Activated CD8-positive, alpha-beta memory T cell treated with anti-CD3 and anti-CD28 coated beads, Interleukin-2, amount 50 U/mL, for 4 hours (primary cell): ENCODE data around the gene FLT1.

Experiments
- DNase-seq: peaks from one replicate; pipeline ENCODE4 v3.0.0-alpha.2; 2020

Gene FLT1

DNA sequence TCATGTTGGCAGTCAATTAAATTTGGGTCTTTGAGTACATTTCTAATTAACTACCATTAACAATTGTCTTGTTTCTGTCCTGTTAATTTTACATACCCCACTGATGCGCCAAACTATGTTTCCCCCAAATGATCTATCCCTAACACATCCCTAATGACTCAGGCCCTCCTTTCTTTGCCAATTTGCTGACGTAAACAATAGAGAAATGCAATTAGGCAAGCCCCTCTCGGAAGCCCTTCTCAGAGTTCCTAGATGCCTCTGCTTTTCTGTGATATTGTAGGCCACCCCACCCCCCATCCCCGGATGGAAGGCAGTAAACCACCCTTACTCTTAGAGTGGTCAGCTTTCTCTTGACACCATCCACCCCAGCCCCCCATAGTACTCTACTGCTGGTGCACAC, 74.2 kb downstream of the FLT1 start:
- DNase-seq: no peak

DNA sequence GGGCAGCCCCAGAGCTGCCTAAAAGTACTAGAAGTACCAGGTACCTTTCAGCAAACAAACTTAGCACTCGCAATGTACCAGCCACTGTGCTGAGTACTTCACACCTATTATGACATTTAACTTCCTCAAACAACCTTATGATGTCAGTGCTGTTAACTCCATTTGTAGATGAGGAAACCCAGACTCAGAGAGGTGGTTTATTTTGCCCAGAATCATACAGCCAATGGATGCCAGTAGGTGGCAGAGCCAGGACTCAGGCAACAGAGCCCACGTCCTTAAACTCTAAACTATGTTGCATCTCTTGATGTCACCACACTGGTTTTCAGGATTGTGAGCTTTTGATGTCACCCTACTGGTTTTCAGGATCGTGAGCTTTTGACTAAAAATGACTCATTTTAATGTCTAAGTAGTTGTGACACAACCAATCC, 78.9 kb downstream of the FLT1 start:
- DNase-seq: no peak

DNA sequence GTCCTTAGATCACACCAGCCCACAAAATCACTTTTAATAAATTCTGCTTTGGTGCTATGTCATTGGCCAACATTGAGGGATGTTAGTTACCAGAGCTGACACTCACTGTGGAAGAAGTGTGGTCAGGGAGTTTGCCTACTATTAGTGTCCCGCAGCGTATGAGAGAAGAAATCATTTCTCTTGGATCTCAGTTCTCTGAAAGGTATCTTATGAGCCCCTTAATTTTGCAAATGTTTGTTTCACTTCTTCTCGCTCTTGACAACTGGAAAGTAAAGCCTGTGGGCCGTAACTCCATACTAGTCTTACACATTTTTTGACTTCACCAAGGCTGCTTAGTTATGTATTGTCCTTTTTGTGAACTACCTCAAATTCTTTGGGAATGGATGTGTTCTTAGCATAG, 80.9 kb downstream of the FLT1 start:
- DNase-seq: no peak

DNA sequence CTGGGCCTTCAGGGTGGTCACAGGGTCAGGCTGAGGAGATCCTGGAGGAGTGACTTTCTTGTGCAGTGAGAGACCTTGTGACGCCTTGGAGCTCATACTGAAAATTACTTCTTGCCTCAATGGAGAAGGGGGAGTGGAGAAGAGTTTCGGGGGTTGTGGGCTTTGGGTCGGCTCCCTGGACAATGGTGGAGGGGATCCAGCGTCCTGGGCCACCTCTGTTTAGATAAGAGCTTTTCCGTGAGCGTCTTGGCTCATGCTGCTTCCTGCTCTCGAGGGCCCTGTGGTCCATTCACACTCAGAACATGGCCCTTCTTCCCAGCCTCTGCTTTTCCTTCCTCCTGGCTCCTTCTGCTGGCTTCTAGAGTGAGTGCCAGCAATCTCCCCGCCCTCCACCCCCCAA, 81.9 kb downstream of the FLT1 start:
- DNase-seq: no peak

DNA sequence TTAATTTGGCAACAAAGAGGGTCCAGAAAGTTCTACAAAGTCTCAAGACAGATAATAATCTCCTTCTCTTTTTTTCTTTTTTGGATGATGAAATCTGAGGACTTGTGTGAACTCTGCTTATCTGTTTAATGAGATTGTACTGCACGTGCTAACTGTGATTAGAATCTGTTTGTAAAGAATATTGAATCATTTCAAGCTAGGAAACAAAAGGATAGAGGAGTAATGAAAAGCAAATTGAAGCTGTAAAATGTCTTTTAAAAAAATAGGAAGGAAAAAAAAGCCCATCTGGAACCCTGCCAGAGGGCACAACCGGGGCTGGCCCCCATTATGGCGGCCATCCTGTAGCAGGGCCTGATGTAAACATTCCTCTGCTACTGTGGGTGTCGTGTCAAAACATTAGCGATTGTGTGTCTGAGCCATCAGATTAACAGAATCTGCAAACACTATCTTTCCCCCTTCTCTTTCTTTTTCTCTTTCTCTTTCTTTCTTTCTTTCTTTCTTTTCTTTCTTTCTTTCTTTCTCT, 83.0 kb downstream of the FLT1 start:
- DNase-seq: no peak

DNA sequence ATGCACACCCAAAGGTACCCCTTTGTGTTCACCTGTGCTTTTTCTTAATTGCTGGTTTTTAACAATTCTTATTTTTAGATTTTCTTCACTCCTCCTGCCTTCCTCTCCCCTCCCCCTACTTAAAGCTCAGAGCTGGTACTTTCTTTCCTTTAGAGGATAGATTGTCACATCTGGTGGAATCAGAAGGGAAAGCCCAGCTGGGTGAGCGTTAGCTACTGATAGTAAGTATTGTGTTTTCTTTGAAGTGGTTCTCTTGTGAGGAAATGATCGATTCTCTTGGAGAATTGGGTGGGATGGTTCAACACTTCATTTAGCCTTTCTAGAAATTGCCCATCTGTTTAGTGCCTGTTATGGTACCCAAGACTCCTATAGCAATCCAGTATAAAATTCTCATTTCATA, 84.8 kb downstream of the FLT1 start:
- DNase-seq: no peak

DNA sequence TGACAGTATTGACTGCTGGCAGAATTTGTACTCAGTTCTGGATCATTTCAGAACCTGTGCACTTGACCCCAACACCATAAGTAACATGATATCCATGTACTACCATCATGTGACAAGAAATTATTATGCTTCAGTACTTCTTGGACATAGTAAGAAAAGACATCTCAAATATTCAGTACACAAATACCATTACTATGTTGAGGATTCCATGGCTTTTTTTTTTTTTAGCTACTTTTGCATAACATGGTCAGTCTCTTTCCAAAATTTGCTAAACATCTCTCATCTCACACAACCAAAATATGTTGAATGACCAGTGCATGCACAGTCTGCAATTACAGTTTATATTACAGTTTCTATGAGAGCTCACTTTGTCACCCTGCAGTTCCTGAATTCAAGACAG, 85.3 kb downstream of the FLT1 start:
- no peak for DNase-seq

DNA sequence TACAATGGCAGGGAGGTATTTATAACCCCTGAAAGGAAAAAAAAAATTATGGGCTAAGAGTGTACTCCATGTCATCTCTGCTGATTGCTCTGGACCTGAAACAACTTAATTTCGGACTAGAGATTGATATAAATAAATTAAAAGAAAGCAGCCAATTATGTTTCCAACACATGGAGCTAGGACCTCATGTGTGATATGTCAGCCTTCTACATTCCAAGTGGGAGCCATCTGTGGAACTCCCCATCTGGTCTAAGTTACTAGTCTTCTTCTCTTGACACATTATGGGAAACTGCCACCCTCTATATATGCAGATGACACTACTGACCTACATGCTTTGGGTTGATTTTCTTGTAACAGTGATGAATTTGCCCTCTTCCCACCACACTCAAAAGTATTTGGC, 86.1 kb downstream of the FLT1 start:
- DNase-seq: no peak

DNA sequence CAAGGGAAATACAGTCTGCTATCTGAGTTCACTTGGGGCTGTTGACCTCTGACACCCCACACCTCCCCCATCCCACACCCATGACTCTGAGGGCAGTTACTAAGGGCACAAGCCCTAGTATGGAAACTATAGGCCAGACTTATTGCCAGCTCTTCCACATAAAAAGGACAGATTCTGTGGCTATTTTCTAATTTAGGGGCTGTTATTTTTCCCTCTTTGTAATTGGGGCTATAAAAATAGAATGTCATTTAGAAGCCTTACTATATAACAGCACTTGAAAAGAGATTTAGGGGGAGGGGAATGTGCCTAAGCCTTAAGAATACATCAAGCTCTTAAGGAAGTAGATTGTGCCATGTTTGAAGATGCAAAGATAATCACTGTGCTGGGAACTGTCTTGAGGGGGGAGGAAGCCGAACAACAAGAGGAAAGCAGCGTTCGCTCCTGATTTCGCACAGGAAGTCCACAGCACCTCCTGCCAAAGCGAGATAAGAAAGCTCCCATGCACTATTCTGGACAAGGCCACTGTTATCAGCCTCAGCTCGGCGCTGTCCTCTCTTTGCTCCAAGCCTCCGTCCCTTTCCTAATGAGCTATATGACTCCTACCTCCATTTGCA, 86.6 kb downstream of the FLT1 start:
- DNase-seq: no peak

DNA sequence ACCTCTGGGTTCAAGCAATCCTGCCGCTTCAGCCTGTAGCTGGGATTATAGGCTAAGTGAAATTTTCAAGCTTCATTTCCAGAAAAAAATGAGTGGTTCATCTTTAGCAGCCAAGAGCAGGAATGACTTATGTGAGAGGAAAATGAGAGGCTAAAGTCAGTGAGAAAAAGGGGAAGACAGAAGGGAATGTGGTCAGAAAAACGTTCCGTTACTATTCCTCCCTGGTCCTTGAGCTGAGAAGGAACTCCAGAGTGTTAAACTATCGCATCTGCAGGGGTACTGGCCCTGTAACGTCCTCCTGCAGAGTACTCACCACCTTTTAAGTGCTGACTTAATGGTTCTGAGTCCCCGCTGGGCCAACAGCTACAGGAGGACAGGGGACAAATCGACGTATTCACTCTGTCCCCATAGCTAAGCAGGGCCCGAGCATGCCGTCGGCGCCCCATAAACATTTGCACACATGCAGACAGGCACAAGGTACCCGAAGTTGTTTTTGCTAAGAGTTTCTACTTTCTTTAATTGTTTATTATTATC, 88.1 kb downstream of the FLT1 start:
- no peak for DNase-seq

DNA sequence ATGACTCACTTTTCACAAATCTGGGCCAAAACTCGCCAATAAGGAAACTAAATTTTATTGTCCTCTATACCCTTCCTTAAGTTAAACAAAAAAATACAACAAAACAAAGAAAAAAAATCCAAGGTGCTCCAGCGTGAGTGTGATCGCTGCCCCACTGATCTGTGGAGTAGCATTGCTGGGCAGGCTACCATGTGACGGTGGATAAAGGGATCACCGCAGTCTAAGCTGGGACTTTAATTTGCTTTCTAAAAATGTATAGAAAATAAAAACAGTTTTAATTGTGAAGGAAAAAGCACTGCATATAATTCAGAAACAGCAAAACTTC, 92.9 kb downstream of the FLT1 start:
- no peak for DNase-seq

DNA sequence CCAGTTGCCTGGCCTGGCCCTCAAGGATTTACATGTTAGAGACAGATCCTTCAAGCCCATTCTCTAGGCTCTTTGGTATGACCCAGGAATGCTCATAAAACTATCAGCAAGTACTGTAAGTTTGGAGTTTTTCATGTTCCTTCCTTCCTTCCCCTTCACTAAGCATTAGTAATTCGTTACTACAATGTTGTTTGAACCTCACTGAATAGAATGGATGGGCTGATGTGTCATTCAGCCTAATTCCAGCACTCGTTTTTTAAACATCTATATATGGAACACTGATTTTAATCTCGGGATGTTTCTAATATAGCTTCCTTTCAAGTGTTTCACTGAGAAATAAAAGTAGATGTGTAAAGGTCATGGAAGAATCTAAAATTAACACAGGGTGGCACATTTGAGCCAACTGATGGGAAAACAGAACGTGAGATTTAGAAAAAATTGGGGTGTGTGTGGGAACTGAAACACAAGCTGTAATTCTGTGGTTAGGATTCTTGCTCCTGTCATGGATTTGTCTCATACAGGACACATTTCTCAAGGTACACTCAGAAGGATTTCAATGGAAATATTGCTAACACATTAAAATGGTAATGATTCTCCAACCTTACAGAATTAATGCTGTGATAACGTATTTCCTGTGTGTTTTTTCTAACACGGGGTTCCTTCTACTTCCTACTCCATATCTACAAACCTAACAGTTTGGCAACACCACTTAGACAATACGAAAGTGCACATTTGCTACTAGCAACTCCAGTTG, 93.4 kb downstream of the FLT1 start:
- DNase-seq: no peak

DNA sequence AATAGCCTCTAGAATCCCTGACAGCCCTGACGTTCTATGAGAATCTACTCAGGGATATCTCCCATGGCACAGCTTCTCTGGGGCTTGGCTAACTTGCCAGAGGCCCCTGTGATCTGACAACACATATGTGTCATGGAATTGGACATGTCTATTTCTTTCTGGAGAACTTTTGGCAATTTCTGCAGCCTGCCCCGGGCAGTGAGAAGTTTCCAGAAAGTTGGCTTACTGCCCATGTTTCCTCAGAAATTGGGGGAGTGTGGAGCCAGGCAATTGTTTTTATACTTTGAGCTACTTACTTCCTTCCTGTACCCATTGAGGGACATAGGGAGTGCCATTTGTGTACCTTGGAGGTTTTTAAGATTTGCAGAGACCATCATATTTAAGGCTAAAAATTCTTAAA, 98.9 kb downstream of the FLT1 start:
- no peak for DNase-seq

DNA sequence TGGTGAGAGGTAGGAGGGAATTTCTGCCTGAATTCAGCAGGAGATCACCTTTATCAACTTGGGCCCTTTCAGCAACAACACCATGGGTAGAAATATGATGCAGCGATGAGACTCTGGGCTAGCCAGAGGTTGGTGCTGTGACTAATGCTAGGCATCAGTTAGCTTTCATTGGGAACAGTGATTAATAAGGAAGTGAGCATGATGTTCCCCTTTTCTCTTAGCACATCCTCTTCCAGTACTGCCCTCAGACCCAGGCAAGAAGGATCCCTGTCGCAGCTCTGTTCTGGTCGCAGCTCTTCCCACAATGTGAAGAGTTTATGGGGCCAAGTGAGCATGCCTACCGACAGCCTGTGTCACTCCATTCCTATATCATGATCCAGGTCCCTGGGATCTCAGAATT, 100.5 kb downstream of the FLT1 start:
- no peak for DNase-seq

DNA sequence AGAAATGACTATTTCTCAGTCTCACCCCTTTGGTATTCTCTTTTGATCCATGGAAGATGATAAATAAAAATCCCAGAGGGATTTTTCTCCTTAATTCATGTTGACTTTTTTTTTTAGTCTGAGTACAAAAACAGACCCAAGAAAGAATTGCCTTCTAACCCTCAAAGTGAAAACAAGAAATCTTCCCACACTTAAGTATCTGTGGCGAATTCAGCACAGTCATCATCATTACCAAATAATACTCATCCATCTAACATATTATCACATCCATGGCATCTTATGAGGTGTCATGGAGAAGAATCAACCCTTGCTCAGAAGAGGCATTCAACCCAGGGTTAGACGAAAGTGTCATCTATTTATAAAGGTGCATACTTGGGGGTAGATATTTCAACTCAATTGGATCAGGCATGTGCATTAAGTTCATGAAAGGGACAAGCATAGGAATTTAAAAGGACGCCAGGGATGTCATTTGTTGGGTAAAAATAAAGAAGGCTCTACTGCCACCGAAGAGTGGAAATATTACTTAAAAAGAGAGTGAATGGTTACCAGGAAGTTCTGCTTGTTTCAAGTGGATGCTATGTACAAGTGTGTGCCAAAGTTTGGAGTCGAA, 101.9 kb downstream of the FLT1 start:
- no peak for DNase-seq

DNA sequence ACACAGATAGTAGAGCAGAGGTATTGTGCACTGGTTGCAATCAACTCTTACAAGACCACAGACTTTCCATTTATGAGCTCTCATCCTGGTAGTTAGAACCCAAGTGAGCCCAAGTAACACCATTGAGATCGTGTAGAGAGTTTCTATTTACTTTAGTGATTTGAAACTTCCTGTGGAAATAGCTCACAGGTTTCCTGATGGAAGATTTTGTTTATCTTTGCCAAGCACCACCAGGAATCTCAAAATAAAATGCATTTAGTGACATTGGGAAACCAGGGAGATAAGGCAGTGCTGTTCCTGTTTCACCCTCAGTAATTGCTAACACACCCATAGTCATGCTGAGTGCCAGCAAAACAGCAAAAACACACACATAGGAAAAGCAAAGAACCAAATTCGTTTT, 102.5 kb downstream of the FLT1 start:
- no peak for DNase-seq

DNA sequence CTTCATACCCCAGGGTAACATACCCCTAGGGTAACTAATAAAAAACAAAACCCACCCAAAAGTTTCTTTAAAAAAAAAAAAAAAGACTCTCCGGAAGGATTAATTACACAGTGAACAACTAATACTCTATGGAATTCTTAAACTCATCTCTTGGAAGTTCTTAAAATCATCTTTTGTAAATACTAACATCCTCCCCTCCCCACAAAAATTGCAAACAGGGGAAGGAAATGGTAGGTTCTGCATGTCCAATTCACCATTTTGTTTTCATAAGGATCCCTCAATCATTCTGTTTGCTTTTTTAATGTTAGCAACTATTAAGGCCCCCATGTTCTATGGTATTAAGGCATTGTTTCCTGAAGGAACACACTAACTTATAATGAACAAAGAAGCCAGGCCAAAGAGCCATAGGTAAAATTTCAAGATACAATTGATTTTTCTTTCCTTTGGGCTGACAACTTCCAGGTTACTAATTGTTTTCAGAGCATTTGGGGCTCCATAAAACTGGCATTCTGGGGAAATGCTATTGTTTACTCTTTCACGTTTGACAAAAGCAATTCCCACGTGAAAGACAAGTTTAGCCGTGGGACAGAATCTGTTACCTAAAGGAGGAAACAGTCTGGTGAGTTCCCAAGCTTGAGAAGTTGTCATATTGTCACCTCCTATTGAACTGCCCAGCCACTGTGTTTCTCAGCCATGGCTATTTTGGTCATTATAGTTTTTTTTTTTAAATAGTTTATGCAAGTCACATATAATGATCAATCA, 107.0 kb downstream of the FLT1 start:
- DNase-seq: no peak

DNA sequence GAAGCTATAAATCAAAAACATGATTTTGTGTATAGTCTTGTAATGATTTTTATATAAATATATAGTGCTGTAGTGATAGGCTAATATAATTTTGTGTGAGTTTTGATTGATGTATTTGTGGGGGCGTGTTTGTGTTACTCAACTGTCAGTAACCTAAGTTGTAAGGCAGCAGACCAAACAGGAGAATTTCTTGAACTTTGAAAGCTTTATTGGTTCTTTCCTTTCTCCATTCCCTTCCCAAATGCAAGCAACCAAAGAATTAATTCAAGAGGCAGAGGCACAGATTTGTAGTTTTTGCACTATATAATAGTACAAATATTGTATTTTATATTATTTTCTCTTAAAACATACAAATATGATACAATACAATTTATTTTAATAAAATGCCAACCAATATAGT, 109.6 kb downstream of the FLT1 start:
- DNase-seq: no peak

DNA sequence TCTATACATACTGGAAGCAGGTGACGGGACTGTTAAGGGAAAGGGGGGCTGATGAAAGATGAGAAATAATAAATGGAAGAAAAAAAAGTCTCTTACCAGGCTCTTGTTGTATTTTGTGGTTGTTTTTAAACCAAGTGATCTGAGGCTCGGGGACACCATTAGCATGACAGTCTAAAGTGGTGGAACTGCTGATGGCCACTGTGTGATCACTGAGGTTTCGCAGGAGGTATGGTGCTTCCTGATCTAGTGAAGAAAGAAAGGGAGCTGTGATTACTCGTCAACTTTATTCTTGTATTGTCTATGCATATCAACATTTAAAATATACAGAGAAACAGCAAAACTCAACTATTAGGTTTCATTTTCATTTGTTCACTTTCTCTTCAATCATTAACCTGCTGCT, 110.1 kb downstream of the FLT1 start:
- DNase-seq: no peak

DNA sequence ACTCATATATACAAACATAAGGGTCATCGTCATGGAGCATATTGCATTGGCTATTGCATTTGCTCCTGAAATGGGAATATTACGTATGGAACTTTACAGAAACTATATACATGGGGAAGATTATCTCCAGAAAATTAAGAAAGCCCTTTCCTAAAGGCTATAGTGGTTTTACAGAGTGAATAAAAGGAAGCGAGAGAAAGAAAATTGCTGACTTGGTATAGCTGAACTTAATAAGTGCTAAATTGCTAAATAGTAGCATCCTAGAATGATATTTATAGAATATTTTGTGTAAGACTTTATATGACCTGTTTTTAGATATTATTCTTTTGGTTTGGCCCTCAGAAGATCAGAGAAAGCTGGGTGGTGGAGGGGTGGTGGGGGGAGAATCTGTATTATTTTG, 114.6 kb downstream of the FLT1 start:
- no peak for DNase-seq

DNA sequence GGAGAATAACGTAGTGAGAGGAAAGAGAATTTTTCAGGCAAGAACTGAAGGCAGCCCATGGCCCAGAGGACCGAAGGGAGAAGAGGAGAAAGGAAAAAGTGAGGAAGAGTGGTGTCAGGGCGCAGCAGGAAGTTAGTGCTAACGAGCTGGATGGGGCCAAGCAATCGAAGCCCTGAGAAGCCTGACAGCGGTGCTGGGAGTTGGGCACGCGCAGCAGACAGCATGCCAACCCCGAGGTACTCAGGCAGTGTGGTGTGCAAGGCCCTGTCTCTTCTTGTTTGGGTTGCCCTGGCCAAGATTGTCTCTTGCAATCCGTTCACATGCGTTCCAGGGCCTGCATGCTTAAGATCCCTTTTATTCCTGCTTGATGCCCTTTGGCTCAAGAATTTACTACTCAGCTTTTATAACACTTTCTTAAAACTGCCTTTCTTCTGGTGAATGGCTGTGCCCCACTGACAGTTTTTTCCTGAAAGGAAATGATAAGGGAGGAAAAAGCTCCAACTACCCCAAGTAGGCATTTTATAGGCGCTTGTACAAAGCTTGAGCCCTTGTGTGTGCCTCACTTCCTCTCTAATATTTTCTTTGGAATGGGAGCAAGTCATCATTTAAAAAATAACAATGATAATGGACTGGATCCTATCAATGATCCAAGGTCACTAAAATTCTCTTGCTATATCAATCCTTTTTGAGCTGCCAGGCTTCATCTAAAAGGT, 115.4 kb downstream of the FLT1 start:
- DNase-seq: no peak

DNA sequence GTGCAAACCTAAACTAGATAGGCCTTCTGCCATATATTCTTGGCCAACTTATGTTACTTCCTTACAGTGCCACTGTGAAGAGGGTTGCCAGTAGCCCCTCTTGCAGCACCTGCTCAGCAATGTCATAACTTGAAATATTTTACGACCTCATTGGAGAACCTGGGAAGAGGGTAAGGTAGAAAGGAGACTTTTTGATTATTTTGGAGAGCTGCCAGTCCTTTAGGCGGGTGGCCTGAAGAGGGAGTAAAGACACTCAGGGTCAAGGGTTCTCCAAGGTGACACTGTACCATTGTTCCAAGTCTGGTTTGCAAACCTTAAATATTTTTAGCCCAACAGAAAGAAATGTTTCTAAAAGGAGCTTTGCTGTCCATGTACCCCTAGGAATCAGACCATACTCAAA, 118.3 kb downstream of the FLT1 start:
- no peak for DNase-seq
